Measurements from ENCODE around the gene SLF1. TPM values are rescaled to one million over a fixed set of nuclear protein-coding genes. Genes with fewer than 3 reads are reported as not detected.
A peak's percentile ranks its signal among the peaks of the same experiment; 100 is the strongest.

Gene SLF1
- total RNA-seq, 1 experiment from 2014 or later, result 7.9 TPM

DNA sequence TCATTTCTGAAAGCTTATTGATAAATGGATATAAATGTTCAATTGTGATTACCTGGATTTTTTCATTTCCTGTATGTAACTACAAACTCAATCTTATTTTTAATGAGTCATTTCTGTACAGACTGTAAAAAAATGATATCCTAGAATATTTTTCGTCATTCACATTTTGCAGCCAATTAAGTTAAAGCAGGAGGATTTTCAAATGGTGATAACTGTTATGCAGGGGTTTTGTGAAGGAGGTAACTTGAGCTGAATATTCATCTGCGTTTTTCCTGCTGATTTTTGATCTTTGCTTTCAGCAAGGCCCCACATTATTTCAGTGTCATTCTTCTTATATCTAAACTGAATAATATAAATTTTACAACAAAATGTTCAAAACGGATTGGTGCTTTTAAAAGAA, 74.1 kb downstream of the SLF1 start:
- Mint-ChIP-seq H3K27ac (ENCODE audit: unreplicated experiment) (no peak overlapping the region), H3K36me3 (ENCODE audit: insufficient read depth, unreplicated experiment) (peaks cover 5% of the 10 kb centered on the region), H3K9me3 (ENCODE audit: unreplicated experiment) (no peaks in the 10 kb centered on the region), H3K4me3 (ENCODE audit: unreplicated experiment) (no peak overlapping the region), H3K27me3 (ENCODE audit: insufficient read depth, unreplicated experiment) (no peaks in the 10 kb centered on the region), H3K4me1 (ENCODE audit: low read depth, unreplicated experiment) (no peaks in the 10 kb centered on the region)
- POLR2A ChIA-PET, result no interaction called here
- no peak for TF ChIP-seq CTCF (IDR thresholded peaks at IDR 0.05; ENCODE audit: insufficient read depth in 1 of 2, low read depth in 1 of 2, low read length in 1 of 2, severe bottlenecking in 1 of 2, unreplicated experiment in 1 of 2)
- intact Hi-C loops (cut with micrococcal nuclease; ENCODE audit: unreplicated experiment), result loop anchor here (2.0 kb wide), 2 partner anchors 46 to 74 kb away; partner anchors contain the start of genes KIAA0825 and SLF1
- H3K27me3 ChIP-seq (replicated peaks; ENCODE audit: control insufficient read depth, insufficient read depth, low read length), result no peaks in the 10 kb centered on the region
- no TSS peak for BruUV-seq (replicated peaks)
- no peaks in the 10 kb centered on the region for H3K9me3 ChIP-seq
- DNase-seq, result no peak
- CTCF ChIA-PET, result interaction anchor here (1.4 kb wide), 1 partner anchor 168 kb away, joined by 7 read pairs; no protein-coding TSS in a partner anchor
- H3K4me3 ChIP-seq (ENCODE audit: low read depth, low read length), result no peak overlapping the region
- no peaks in the 10 kb centered on the region; the same call in none of the 2 replicates for H3K36me3 ChIP-seq (ENCODE audit: control insufficient read depth, insufficient read depth, low read length)
- H3K4me1 ChIP-seq, result no peaks in the 10 kb centered on the region

DNA sequence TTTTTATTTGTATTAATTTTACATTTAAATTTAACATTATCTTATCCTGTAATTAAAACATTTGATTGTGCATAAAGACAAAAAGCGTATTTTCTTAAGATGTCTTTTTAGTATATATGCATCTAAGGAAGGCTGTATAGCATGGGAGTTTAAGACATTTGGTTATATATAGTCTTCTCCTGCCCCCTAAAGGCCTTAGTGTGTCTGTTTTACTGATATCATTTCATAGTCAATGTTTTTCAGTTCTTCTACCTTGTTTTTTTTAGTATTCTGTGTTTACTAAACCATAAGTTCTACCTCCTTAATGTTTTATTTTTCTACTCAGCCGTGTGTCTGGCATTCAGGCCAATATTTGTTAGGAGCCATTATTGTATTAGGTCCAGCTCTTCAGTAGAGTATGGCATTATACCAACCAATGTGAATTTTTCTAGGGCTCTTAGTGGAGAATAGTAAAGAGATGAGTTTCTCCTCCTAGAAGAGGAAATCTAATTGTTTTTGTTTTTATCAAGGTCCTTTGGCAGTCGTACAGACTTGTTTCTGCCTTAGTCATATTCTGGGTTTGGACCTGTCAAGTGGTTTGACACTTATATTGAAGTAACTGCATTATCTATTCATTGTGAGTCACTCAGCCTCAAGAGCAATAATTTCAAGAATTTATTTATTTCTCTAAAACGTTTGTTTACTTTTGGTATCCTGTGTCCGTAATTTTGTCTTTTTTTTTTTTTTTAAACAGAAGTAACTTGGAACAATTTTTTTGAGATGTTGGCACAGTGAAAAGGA, 74.8 kb downstream of the SLF1 start:
- Histone ChIP-seq H3K4me1 (no peaks in the 10 kb centered on the region), H3K9me3 (no peaks in the 10 kb centered on the region), H3K36me3 (ENCODE audit: control insufficient read depth, insufficient read depth, low read length) (no peaks in the 10 kb centered on the region; the same call in none of the 2 replicates), H3K4me3 (ENCODE audit: low read depth, low read length) (no peak overlapping the region), H3K27me3 (replicated peaks; ENCODE audit: control insufficient read depth, insufficient read depth, low read length) (no peaks in the 10 kb centered on the region)
- Mint-ChIP-seq H3K9me3 (ENCODE audit: unreplicated experiment) (no peaks in the 10 kb centered on the region), H3K27ac (ENCODE audit: unreplicated experiment) (no peak overlapping the region), H3K4me3 (ENCODE audit: unreplicated experiment) (no peak overlapping the region), H3K27me3 (ENCODE audit: insufficient read depth, unreplicated experiment) (no peaks in the 10 kb centered on the region), H3K4me1 (ENCODE audit: low read depth, unreplicated experiment) (no peaks in the 10 kb centered on the region), H3K36me3 (ENCODE audit: insufficient read depth, unreplicated experiment) (peaks cover 5% of the 10 kb centered on the region)
- peak; percentile 38 to 49 for TF ChIP-seq CTCF (IDR thresholded peaks at IDR 0.05; ENCODE audit: insufficient read depth in 1 of 2, low read depth in 1 of 2, low read length in 1 of 2, severe bottlenecking in 1 of 2, unreplicated experiment in 1 of 2)
- ChIA-PET CTCF (interaction anchor here (1.4 kb wide), 1 partner anchor 168 kb away, joined by 7 read pairs; no protein-coding TSS in a partner anchor), POLR2A (no interaction called here)
- BruUV-seq (replicated peaks), result no TSS peak
- intact Hi-C loops (cut with micrococcal nuclease; ENCODE audit: unreplicated experiment), result loop anchor here (1.0 to 2.0 kb wide), 3 partner anchors 46 to 168 kb away; partner anchors contain the start of genes KIAA0825 and SLF1
- DNase-seq, result peak in 1 of 2 experiments; percentile 19

- H3K9me3 Mint-ChIP-seq (ENCODE audit: unreplicated experiment), result no peaks in the 10 kb centered on the region
- no TSS peak for BruUV-seq (replicated peaks)
- no peak overlapping the region for H3K4me3 ChIP-seq (ENCODE audit: low read depth, low read length)
- ChIA-PET CTCF (no interaction called here), POLR2A (no interaction called here)
- no peak for DNase-seq
- H3K27me3 ChIP-seq (replicated peaks; ENCODE audit: control insufficient read depth, insufficient read depth, low read length), result no peaks in the 10 kb centered on the region
- H3K36me3 Mint-ChIP-seq (ENCODE audit: insufficient read depth, unreplicated experiment), result peaks cover 5% of the 10 kb centered on the region
- intact Hi-C loops (cut with micrococcal nuclease; ENCODE audit: unreplicated experiment), result loop anchor here (1.0 to 2.0 kb wide), 3 partner anchors 45 to 169 kb away; partner anchors contain the start of genes KIAA0825 and SLF1
- H3K27ac Mint-ChIP-seq (ENCODE audit: unreplicated experiment), result no peak overlapping the region
- H3K4me1 ChIP-seq, result no peaks in the 10 kb centered on the region
- H3K9me3 ChIP-seq, result no peaks in the 10 kb centered on the region
- no peaks in the 10 kb centered on the region for H3K4me1 Mint-ChIP-seq (ENCODE audit: low read depth, unreplicated experiment)
- no peak overlapping the region for H3K4me3 Mint-ChIP-seq (ENCODE audit: unreplicated experiment)
- no peak for TF ChIP-seq CTCF (IDR thresholded peaks at IDR 0.05; ENCODE audit: insufficient read depth in 1 of 2, low read depth in 1 of 2, low read length in 1 of 2, severe bottlenecking in 1 of 2, unreplicated experiment in 1 of 2)
- H3K27me3 Mint-ChIP-seq (ENCODE audit: insufficient read depth, unreplicated experiment), result no peaks in the 10 kb centered on the region
- no peaks in the 10 kb centered on the region; the same call in none of the 2 replicates for H3K36me3 ChIP-seq (ENCODE audit: control insufficient read depth, insufficient read depth, low read length)
Observed at GRCh38 chr5:94693845-94694370, 75.4 kb downstream of the SLF1 start.
